ENCODE results near the gene CDRT15L2.
"Not testable (repeated sequence)": the region's sequence is repeated elsewhere in the genome, so short reads cannot be mapped to it uniquely, and the experiment has no call there.

DNA sequence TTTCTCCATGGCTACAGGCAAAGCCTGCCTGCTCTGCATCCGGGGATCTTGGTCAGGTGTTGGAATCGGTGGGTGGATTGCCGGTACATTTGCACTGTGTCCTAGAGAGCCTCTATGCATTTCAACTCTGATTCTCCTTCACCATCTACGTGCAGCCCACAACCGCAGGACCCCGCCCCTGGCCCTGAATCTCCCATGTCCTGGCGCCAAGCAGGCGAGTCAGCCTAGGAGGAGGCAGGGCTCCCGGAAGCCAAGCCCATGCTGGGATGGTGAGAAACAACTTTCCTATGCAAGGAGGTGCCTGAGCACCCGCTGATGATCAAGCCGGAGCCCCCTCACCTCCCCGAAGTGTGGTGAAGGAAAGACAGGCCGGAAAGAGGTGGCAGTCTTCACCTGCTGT lies 7.9 kb upstream of the CDRT15L2 start:
- TF ChIP-seq, protein P1, sequence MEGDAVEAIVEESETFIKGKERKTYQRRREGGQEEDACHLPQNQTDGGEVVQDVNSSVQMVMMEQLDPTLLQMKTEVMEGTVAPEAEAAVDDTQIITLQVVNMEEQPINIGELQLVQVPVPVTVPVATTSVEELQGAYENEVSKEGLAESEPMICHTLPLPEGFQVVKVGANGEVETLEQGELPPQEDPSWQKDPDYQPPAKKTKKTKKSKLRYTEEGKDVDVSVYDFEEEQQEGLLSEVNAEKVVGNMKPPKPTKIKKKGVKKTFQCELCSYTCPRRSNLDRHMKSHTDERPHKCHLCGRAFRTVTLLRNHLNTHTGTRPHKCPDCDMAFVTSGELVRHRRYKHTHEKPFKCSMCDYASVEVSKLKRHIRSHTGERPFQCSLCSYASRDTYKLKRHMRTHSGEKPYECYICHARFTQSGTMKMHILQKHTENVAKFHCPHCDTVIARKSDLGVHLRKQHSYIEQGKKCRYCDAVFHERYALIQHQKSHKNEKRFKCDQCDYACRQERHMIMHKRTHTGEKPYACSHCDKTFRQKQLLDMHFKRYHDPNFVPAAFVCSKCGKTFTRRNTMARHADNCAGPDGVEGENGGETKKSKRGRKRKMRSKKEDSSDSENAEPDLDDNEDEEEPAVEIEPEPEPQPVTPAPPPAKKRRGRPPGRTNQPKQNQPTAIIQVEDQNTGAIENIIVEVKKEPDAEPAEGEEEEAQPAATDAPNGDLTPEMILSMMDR (IDR thresholded peaks at IDR 0.05), result not testable (repeated sequence)
- TF ChIP-seq POLR2A, EP300 (IDR thresholded peaks at IDR 0.05): not testable (repeated sequence)
